HG03571 (cell line): ENCODE measurements around the gene MICAL3.
"Not testable (repeated sequence)": the region's sequence is repeated elsewhere in the genome, so short reads cannot be mapped to it uniquely, and the experiment has no call there.

ENCODE experiments used
- ATAC-seq: cut with Tn5 transposase; IDR thresholded peaks from one replicate; pipeline ENCODE4 v1.9.1; 2021; ENCODE audit not compliant: unreplicated experiment

The MICAL3 gene, protein sequence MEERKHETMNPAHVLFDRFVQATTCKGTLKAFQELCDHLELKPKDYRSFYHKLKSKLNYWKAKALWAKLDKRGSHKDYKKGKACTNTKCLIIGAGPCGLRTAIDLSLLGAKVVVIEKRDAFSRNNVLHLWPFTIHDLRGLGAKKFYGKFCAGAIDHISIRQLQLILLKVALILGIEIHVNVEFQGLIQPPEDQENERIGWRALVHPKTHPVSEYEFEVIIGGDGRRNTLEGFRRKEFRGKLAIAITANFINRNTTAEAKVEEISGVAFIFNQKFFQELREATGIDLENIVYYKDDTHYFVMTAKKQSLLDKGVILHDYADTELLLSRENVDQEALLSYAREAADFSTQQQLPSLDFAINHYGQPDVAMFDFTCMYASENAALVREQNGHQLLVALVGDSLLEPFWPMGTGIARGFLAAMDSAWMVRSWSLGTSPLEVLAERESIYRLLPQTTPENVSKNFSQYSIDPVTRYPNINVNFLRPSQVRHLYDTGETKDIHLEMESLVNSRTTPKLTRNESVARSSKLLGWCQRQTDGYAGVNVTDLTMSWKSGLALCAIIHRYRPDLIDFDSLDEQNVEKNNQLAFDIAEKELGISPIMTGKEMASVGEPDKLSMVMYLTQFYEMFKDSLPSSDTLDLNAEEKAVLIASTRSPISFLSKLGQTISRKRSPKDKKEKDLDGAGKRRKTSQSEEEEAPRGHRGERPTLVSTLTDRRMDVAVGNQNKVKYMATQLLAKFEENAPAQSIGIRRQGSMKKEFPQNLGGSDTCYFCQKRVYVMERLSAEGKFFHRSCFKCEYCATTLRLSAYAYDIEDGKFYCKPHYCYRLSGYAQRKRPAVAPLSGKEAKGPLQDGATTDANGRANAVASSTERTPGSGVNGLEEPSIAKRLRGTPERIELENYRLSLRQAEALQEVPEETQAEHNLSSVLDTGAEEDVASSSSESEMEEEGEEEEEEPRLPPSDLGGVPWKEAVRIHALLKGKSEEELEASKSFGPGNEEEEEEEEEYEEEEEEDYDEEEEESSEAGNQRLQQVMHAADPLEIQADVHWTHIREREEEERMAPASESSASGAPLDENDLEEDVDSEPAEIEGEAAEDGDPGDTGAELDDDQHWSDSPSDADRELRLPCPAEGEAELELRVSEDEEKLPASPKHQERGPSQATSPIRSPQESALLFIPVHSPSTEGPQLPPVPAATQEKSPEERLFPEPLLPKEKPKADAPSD (N-terminal part only)

DNA sequence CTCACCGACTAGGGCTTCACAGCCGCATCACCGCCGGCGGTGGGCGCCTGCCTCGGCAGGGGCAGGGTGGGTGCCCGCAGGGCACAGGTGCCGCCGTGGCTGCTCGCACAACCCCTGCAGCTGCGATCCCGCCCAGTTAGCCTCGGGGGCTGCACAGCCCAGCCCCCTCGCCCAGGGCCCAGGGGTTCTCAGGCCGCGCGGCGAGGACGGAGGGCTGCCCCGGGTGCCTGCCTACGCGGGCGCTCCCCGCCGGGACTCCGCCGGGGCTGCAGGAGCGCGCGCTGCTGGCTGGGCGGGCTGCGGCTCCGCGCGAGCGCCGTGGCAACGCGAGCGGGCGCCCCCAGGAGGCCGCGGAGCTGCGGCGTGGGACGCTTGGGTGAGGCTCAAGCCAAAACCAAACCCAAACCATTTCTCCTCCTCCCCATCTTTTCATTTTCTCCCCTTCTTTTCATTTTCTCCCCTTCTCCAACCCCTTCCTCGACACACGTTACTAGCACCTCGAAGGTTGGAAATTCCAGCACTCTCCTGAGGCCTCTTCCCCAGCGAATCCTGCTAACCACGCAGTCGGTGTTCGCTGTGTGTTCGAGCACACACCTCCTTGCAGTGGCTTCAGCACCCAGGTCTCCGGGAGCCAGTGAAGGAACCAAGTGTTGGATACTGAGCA, at the start of gene MICAL3:
Gene MICAL3, minus strand, starts transcription at position 286 of the 664 bp plus-strand sequence. CDS start 117,749 bp downstream, outside the sequence.
- ATAC-seq, result no peak

DNA sequence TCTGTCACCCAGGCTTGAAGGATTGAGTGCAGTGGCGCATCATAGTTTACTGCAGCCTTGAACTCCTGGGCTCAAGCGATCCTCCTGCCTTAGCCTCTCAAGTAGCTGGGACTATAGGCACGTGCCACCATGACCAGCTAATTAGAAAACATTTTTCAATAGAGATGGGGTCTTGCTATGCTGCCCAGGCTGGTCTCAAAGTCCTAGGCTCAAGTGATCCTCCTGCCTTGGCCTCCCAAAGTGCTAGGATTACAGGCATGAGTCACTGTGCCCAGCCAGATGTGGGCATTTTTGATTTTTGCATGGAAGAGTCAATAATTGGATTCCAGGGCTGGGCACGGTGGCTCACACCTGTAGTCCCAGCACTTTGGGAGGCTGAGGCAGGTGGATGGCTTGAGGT, 49.6 kb upstream of the MICAL3 start:
- not testable (repeated sequence) for ATAC-seq

DNA sequence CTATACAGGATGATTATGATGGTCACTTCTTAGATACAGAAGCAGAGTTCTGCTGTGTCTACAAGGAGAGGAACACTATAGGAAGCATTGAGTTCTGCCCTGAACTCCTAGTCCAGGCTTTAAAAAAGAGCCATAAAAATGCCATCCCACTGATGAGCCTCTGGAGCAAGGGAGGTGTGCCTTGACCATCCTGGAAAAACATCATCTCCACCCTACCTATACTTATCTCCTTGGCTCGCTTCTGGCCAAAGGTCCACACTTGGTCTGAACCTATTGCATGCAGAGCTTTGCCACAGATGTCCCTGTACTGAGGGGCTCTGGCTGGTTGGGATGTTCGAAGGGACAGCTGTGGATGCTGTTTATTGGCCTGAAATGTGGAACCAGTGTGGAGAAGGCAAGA, 49.1 kb upstream of the MICAL3 start:
- no peak for ATAC-seq

DNA sequence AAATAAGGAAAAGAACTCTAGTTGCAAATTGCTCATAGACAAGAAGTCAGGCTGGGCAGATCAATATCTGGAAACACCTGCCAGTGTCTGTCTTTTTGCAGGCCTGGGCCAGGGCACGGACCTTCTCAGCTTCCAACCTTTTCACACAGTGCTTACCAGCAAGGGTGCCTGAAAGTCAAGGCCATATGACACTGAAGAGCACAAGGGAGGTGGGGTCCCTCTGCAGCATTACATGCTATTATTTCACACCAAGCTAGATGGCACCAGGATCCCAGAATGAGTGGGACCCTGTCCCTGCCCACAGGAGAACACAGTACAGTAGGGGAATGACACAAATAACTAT, 47.6 kb upstream of the MICAL3 start:
- no peak for ATAC-seq

DNA sequence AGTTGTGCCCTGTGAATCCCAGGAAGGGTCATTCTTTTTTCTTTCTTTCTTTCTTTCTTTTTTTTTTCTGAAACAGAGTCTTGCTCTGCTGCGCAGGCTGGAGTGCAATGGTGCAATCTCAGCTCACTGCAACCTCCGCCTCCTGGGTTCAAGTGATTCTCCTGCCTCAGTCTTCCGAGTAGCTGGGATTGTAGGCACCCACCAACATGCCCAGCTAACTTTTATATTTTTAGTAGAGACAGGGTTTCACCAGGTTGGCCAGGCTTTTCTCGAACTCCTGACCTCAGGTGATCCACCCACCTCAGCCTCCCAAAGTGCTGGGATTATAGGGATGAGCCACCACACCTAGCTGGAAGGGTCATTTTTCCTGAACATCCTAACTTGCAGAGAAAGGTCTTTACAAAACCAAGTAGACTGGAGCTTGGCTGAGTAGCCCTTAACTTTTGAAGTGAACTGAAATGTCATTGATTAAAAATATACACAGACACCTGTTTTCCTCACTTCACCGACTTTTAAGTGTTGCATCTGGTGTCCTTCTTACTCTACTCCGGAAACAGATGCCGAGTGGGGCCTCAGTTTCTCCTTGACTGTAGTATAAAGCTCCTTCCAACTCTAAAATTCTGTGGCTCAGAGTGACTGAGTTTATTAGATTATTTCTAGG, 47.1 kb upstream of the MICAL3 start:
- not testable (repeated sequence) for ATAC-seq

DNA sequence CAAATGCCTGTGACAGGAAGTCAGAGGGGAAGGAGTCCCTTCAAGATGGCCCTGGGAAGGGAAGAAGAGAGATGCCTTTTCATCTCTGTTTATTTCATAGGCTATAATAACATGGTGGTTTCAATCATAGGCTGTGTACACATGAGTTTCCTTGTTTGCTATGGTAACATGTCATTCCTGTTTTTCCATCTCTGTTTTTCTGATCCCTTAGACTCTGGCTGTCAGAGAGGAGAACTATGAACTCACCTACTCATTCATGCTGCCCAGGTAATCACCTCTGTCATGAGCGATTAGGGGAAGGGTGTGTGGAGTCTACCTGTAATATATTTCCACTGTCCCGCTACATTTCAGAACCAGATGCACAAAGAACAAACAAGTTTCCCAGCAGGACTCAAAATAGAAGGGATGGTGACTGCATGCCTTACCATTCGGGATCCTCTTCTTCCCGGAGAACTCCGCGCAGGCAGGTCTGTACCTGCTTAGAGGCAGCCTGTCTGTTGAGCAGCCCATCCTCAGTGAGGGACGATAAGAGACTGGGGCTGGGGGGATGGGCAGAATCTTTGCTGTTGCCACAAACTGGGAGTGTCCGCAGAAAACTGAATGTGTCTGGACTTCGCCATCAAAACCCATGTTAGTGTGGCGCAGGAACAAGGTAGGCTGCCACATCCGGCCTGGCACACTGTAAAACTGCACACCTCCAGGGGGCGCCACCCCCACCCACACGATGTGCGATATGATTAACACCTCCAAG, 46.4 kb upstream of the MICAL3 start:
- ATAC-seq, result no peak

DNA sequence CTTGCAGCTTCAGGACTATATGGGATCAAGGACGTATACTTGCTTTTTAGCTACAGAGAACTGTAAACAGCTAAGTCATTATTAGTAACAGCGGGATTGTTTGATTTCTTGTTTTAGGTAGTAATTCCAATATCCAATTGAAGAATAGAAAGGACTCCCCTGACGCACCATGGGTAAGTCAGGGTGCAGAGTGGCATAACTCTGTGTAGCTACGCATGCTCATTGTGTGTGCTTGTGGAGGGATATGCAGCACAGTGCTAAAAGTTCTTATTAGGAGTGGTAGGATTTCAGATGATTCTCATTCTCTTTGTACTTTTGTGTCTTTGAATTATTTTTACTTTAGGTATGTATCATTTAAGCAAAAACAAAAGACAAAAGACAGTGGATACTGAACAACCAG, 45.7 kb upstream of the MICAL3 start:
- ATAC-seq, result no peak

DNA sequence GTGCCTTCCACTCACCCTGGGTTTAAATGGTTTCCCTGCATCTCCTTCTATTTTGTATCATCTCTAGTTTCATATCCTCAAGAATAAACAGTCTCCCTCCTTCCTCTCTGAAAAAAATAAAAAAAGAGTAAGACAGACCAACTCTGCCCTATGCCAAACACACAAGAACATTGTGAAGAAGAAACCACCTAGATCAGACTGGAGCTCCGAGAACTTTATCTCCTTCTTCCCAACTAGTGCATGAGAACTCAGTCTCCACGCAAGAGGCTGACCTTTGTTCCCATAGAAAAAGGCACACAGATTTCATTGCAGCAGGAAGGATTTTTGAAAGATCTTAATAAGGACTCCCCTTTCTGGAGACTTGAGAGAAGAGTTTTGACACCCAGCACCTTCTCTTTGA, 44.7 kb upstream of the MICAL3 start:
- ATAC-seq, result no peak

DNA sequence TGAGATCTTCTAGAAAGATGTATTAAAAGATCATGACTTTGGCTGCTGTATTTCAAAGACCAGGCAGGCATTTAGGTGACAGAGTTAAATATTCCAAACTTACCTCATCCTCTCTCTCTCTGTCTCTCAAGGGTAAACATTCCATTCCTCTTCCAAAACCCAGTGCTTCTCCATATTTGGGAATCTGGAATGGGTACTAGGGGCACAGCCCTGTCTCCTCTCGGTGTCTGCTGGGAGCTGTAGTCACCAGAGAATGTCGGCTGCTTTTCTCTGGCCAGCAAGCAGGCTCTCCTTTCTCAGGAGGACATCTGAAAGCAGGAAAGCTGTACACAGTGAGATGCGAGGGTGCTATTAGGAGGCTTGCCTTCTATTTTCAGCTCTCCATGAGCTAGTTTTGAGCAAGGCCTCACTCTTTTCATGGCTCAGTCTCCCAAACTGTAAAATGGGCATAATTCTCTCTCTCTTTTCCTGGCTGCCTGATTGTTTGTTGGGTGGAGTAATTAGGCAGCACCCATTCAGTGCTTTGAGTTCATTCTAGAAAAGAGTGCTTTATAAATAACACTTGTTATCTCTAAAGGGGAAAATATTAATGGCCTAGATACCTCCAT, 44.1 kb upstream of the MICAL3 start:
- ATAC-seq, result no peak

DNA sequence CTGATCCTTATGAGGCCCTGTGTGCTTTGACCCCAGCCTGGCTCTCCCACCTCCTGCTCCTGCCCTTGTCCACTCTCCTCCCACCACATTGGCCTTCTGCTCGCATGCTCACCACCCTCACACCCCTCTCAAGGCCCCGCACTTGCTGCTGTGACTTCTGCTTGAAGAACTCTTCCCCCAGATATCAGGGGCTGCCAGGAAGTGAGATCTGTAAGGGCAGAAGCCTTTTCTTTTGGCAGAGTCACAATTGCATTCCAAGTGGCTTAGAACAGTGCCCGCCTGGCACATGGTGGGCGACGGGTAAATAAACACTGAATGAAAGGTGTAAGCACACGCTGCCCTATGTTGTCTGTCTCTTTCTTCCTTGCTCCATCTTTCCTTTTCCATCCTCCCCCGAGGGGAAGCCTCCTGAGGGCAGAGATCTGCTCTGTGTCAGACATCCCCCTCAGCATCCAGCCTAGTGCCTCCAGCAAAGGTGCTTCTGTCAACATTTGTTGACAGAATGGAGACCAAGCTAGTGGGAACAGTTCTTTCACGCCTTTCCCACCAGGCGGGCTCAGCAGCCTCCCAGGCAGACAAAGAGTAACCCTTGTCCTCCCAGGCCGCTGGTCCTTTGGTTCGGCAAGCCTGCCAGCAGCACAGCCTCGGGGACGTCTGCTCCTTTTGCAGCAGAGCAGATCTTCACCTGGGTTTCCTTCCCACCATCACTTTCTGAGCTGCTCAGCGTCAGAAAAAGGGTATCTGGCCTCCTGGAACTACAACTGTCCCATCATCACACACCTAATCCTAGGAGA, 43.4 kb upstream of the MICAL3 start:
- no peak for ATAC-seq

DNA sequence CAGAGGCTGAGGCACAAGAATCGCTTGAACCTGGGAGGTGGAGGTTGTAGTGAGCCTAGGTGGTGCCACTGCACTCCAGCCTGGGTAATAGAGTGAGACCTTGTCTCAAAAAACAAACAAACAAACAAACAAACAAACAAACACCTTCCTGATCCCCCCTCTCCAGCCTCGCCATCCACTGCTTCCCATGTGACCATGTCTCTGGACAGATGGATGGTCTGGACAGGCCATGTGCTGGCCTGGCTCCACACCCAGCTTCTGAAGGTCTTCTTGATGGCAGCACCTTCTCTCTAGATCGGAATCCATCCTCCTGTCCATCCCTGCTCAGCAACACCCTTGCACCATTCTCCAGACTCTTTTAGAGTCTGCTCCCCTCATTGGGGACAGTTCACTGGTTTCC, 42.8 kb upstream of the MICAL3 start:
- ATAC-seq, result no peak

DNA sequence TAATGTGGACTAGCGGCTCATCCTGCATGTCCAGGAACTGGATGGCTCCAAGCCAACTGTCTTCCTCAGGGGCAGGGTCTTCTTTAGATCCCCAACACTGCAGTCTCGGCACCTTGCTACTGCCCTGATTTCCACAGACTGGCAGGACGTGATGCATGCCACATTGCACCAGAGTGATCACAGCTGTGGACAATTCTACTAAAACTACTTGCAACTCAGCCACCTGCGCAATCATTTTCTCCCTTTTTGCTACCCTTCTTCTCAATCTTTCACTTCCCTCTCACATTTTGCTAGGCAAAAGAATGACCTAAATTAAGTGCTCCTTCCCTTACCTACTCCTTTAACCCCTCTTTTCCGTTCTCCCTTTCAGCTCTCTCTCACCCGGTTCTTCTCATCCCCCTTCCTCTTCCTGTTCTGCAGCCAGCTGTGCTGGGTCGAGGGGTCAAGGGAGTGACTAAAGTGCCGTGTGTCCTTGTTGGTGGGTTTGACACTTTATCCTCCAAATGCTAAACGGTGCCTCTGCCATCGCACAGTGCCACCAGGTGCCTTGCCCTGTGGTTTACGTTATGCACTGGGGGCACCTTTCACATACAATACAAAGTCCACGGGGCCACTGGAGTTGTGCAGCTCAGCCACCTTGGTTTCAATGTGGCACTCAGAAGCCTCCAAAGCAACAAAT, 42.0 kb upstream of the MICAL3 start:
- no peak for ATAC-seq

DNA sequence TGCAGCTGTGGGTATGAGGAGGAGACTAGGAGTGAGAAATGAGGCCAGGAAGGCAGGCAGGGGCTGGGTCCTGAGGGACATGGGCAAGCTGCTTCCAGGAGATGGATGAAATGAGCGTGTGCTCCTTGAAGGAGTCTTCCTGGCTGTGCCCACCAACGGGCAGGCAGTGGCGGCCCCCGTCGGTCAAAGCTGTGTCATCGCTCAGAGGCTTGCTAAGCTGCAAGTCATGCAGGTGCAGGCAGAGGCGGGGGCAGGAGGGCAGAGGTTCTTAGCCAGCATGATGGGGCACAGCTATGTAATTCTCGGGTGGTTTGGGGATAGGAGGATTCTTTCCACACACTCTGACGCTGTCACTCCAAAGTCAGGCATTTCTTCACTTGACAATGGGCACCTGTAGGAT, 40.9 kb upstream of the MICAL3 start:
- no peak for ATAC-seq

DNA sequence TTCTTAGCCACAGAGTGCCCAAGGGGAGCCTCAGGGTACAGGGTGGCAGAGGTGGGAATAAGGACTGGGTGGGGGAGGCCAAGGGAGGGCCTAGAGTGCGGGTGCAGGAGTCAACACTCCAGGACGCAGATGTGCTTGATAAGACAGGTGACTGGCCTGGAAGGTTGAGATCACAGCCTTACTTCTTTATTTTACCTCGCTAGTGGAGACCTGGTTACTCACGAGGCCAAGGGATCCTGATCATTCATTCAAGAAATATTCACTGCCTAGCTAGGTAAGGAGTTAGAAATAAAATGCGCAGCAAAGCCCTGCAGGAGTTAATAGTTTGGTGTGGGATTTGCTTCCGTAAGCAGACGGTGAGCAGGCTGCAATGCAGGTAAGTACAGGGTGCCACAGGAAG, 40.3 kb upstream of the MICAL3 start:
- ATAC-seq, result no peak

DNA sequence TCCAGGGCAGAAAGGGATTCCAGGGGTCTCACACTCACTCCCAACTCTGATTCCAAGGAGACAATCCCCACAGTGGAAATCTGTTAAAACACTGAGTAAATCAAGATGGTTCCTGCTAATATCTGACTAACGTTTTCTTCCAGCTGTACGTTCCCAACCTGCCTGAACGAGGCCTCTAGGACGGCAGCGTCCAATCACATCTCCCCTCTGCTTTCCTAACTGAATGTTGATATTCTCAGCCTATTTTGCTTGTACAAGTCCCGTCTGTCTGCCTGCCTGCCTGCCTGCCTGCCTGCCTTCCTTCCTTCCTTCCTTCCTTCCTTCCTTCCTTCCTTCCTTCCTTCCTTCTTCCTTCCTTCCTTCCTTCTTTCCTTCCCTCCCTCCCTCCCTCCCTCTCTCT, 39.4 kb upstream of the MICAL3 start:
- ATAC-seq, result not testable (repeated sequence)

DNA sequence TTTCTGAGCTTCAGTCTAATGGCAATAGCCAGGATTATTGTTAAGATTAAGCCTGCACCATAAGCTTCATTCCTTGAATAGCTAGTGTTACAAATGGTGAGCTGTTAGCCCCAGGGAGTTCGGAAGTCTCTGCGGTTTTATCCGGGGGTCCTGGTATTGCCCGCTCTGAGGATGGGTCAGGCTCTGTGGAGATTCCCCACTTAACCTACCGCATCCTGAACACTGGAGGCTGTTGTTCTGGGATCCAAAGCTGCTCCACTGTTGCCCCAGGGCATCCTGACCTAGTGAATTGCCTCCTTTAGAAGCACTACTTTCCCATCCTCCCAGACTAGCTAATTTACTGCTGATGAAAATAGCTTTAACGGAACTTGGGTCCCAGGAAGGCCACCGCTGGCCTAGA, 38.9 kb upstream of the MICAL3 start:
- ATAC-seq, result no peak

DNA sequence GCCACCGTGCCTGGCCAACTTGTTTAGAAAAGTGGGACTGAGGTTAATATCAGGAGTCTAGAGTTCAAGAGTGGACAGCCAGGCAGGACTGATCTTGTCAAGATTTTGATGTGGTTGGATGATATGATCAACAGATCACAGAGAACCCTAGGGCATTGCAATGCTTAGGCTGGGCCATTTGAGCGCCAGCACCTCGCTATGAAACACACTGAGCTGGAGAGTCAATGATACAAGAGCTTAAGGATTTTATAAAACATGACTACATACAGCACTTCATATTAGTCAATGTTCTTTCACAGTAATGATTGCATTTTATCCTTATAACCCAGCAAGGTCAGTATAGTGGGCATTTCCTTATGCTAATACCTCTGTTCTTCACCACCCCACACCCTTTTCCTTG, 38.1 kb upstream of the MICAL3 start:
- no peak for ATAC-seq
